Measurements from ENCODE around the gene TMTC1. TPM values are rescaled to one million over a fixed set of nuclear protein-coding genes. Genes with fewer than 3 reads are reported as not detected.

Gene TMTC1
- total RNA-seq, 6 experiments from 2014 or later, result not detected

DNA sequence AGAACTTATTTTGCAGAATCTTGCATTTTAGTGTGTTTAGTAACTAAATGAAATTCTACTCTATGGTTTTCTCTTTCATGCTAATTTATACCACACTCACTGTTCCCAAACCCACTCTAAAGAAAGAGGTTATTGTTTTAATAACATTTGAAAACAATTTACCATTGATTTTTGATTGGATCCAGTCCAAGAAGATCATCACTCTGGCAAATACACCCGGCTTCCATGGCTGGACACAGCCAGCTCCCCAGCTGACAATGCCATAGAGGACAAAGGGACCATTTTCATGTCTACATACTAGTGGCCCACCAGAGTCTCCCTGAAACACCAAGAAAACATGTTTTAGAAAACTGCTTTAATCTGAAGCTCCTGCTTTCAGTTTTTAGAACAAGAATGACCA, 328.7 kb downstream of the TMTC1 start:
- no peaks in the 10 kb centered on the region for H3K36me3 Mint-ChIP-seq (ENCODE audit: low read depth)
- TF ChIP-seq, protein P1, sequence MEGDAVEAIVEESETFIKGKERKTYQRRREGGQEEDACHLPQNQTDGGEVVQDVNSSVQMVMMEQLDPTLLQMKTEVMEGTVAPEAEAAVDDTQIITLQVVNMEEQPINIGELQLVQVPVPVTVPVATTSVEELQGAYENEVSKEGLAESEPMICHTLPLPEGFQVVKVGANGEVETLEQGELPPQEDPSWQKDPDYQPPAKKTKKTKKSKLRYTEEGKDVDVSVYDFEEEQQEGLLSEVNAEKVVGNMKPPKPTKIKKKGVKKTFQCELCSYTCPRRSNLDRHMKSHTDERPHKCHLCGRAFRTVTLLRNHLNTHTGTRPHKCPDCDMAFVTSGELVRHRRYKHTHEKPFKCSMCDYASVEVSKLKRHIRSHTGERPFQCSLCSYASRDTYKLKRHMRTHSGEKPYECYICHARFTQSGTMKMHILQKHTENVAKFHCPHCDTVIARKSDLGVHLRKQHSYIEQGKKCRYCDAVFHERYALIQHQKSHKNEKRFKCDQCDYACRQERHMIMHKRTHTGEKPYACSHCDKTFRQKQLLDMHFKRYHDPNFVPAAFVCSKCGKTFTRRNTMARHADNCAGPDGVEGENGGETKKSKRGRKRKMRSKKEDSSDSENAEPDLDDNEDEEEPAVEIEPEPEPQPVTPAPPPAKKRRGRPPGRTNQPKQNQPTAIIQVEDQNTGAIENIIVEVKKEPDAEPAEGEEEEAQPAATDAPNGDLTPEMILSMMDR (IDR thresholded peaks at IDR 0.05), result no peak
- no peak overlapping the region for H3K4me3 Mint-ChIP-seq
- no peak overlapping the region for H3K27ac Mint-ChIP-seq
- no peaks in the 10 kb centered on the region for H3K4me1 Mint-ChIP-seq (ENCODE audit: low read depth)
- DNase-seq, result no peak
- peaks cover 7% of the 10 kb centered on the region; the same call in 1 of the 2 replicates for H3K9me3 Mint-ChIP-seq
- no peaks in the 10 kb centered on the region; the same call in 1 of the 2 replicates for H3K27me3 Mint-ChIP-seq (ENCODE audit: insufficient read depth)

DNA sequence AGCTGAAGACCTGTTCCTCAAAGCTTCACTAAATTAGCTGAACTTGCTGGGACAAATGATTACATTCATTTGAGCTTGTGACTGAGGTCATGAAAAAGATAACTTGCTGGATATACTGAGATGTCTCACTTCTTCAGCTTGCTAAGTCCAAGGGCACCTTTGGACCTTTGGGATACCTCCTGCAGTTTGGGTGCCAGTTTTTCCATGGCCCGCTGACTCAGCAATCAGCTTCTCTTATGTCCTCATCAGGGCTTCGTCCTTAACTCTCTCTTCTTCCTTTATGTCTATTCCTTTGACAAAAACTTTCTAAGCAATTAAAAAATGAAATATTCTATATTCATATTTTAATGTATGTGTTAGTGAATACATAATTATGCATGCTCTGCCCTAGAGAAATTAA, 331.9 kb downstream of the TMTC1 start:
- no peaks in the 10 kb centered on the region for H3K4me1 Mint-ChIP-seq (ENCODE audit: low read depth)
- H3K27ac Mint-ChIP-seq, result no peak overlapping the region
- H3K27me3 Mint-ChIP-seq (ENCODE audit: insufficient read depth), result no peaks in the 10 kb centered on the region; the same call in 1 of the 2 replicates
- no peak for DNase-seq
- TF ChIP-seq, protein P1 (IDR thresholded peaks at IDR 0.05), result no peak
- no peak overlapping the region for H3K4me3 Mint-ChIP-seq
- H3K36me3 Mint-ChIP-seq (ENCODE audit: low read depth), result no peaks in the 10 kb centered on the region
- peaks cover 3% of the 10 kb centered on the region; the same call in 1 of the 2 replicates for H3K9me3 Mint-ChIP-seq

Measured in HFFc6 (cell line).